Measurements from ENCODE around the gene NUP133.

Gene NUP133

DNA sequence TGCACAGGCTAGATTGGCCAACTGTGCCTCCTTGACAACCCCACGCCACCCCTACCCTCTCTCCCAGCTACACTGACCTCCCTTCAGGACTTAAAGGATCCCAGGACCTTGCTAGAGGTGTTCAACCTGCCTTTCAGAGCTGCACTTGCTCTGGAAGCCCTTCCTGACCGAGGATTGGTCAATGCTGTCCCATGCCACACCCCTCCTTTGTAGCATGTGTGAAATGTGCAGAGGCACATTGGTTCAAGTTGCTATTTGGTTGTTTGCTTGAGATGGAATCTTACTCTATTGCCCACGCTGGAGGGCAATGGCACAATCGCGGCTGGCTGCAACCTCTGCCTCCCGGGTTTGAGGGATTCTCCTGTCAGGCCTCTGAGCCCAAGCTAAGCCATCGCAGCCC, 96.1 kb downstream of the NUP133 start:
- Mint-ChIP-seq H3K36me3 (ENCODE audit: low read depth) (no peaks in the 10 kb centered on the region), H3K9me3 (no peaks in the 10 kb centered on the region), H3K27ac (no peak overlapping the region), H3K4me3 (no peak overlapping the region), H3K4me1 (peaks cover 48% of the 10 kb centered on the region), H3K27me3 (ENCODE audit: low read depth) (peaks cover 27% of the 10 kb centered on the region)
- no peak for TF ChIP-seq CTCF (IDR thresholded peaks at IDR 0.05; ENCODE audit: unreplicated experiment in 3 of 3)

DNA sequence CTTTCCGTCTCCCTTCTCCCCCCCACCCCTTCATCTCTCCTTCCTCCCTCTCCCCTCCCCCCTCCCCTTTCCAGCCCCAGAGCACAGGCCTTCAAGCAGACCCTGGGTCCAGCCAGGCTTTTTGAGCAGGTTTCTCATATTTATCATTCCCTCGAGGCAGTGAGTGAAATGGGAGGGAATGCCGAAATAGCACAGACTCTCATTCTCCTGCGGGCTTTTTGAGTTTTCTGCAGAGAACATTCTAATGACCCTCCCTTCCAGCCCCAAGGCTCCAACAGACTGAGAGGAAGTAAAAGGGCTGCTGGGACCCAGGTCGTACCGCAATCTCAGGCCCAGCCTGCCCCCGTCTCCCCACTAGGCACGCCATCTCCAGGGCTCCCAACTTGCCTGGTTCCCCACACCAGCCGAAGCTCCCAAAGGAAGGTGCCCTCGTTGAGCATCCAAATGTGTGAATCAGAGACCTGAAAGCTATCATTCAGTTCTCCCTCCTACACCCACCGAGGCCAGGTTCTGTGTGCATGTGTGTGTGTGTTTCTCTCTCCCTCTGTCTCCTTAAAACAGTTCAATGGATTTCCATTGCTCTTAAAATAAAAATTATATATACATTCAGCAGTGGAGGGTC, 96.6 kb downstream of the NUP133 start:
- no peaks in the 10 kb centered on the region for H3K9me3 Mint-ChIP-seq
- H3K36me3 Mint-ChIP-seq (ENCODE audit: low read depth) = no peaks in the 10 kb centered on the region
- H3K27ac Mint-ChIP-seq = peak overlapping the region in 1 of 3 experiments; percentile 84
- peaks cover 32% of the 10 kb centered on the region for H3K27me3 Mint-ChIP-seq (ENCODE audit: low read depth)
- peaks cover 53% of the 10 kb centered on the region for H3K4me1 Mint-ChIP-seq
- H3K4me3 Mint-ChIP-seq = no peak overlapping the region
- no peak for TF ChIP-seq CTCF (IDR thresholded peaks at IDR 0.05; ENCODE audit: unreplicated experiment in 3 of 3)

- H3K27me3 Mint-ChIP-seq (ENCODE audit: low read depth) = peaks cover 34% of the 10 kb centered on the region
- peaks cover 54% of the 10 kb centered on the region for H3K4me1 Mint-ChIP-seq
- no peaks in the 10 kb centered on the region for H3K9me3 Mint-ChIP-seq
- peak overlapping the region; percentile 52 to 79 (median 61) for H3K4me3 Mint-ChIP-seq
- no peak for TF ChIP-seq CTCF (IDR thresholded peaks at IDR 0.05; ENCODE audit: unreplicated experiment in 3 of 3)
- H3K36me3 Mint-ChIP-seq (ENCODE audit: low read depth) = no peaks in the 10 kb centered on the region
- peak overlapping the region; percentile 71 to 84 (median 84) for H3K27ac Mint-ChIP-seq
Measured at GRCh38 chr1:229410692-229411433, 97.3 kb downstream of the NUP133 start.

DNA sequence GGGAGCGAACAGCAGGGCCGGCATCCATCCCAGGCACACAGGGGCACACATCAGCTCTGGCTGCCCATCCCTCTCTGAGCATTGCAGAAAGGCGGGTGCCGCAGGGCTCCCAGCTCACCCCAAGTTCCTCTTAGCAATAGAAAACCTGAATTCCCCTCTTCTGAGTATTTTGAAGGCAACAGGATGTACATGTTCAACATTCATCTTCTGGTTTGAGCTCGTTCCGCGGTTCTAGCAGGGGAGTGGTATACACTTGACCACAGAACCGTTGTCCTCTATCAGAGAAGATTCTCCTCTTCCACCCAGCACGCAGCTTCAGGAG, 97.8 kb downstream of the NUP133 start:
- Mint-ChIP-seq H3K27me3 (ENCODE audit: low read depth) (peaks cover 39% of the 10 kb centered on the region), H3K9me3 (no peaks in the 10 kb centered on the region), H3K4me1 (peaks cover 54% of the 10 kb centered on the region), H3K36me3 (ENCODE audit: low read depth) (no peaks in the 10 kb centered on the region), H3K27ac (peak overlapping the region; percentile 71 to 84 (median 84)), H3K4me3 (peak overlapping the region in 2 of 3 experiments; percentile 61 to 79)
- no peak for TF ChIP-seq CTCF (IDR thresholded peaks at IDR 0.05; ENCODE audit: unreplicated experiment in 3 of 3)

DNA sequence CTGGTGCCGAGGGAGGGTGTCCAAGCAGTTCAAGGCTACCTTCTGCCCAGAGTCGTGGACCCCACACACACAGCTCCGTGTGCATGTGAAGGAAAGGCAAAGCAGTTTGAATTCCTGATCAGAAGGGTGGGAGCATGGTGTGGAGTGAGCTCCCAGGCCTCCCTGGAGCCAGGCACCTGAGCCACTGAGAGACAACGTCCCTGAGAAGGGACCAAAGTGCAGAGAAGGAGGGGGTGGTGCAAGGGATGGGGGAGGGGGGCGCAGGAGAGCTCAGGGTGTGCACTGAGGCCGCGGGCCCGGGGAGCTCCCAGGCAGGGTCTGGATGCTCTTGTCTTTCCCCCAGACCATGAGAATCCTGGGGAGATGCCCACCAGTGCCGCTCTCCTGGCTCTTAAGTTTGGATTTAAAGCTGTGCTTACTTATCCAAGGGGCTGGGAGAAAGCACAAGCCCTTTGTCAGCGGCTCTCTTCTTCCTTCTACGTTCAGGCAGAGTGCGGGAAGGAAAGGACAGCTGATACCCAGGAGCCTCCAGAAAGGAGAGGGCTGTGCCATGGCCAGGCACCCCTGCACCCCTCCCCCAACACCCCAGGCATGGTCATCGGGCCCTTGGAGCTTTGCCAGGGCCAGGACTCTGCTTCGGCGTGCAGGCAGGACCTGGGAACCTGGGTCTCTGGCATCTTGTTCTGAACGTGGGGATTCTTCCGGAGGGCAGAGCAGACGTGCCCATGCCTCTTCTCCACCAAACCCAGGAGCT, 98.3 kb downstream of the NUP133 start:
- Mint-ChIP-seq H3K4me1 (peaks cover 54% of the 10 kb centered on the region), H3K36me3 (ENCODE audit: low read depth) (no peaks in the 10 kb centered on the region), H3K9me3 (no peaks in the 10 kb centered on the region), H3K4me3 (peak overlapping the region in 2 of 3 experiments; percentile 61 to 80), H3K27ac (peak overlapping the region in 1 of 3 experiments; percentile 71), H3K27me3 (ENCODE audit: low read depth) (peaks cover 44% of the 10 kb centered on the region)
- TF ChIP-seq CTCF (IDR thresholded peaks at IDR 0.05; ENCODE audit: unreplicated experiment in 3 of 3) = no peak
